Esophagus squamous epithelium (tissue), 4 donors: ENCODE measurements around the gene KCNMB2.

Experiments
- CTCF ChIP-seq, 6 experiments: fragments of 450-650 bp in 4 of 6; fragments of 200-600 bp in 2 of 6; sonication (generic) in 2 of 6; IDR thresholded peaks; one replicate each; pipeline ENCODE4 v1.5.1; 2016 to 2019; ENCODE audit warnings: antibody characterized with exemption in 6 of 6, mild to moderate bottlenecking in 4 of 6, moderate library complexity in 4 of 6
- POLR2A ChIP-seq, 4 donors: fragments of 450-650 bp; IDR thresholded peaks; one replicate each; pipeline ENCODE4 v1.6.1; 2017; ENCODE audit warnings: antibody characterized with exemption in 4 of 4, mild to moderate bottlenecking in 4 of 4, moderate library complexity in 3 of 4

- TF ChIP-seq CTCF (IDR thresholded peaks at IDR 0.05) (no peak), POLR2A (IDR thresholded peaks at IDR 0.05) (no peak)
Observed at GRCh38 chr3:178568155-178568731, 32.0 kb downstream of the KCNMB2 start.
